GM12891 (cell line): ENCODE data around the gene SPSB4.

Experiments
- POLR2A ChIP-seq: IDR thresholded peaks from 2 replicates; pipeline ENCODE4 v1.6.1; 2011; ENCODE audit warnings: low read depth, low read length, control low read depth
- POLR2AphosphoS5 ChIP-seq: IDR thresholded peaks from 2 replicates; pipeline ENCODE4 v1.6.1; 2011; ENCODE audit warnings: low read depth, low read length, control low read depth
- SPI1 ChIP-seq: IDR thresholded peaks from 2 replicates; pipeline ENCODE4 v1.6.1; 2011; ENCODE audit warnings: low read depth, low read length, control low read depth

DNA sequence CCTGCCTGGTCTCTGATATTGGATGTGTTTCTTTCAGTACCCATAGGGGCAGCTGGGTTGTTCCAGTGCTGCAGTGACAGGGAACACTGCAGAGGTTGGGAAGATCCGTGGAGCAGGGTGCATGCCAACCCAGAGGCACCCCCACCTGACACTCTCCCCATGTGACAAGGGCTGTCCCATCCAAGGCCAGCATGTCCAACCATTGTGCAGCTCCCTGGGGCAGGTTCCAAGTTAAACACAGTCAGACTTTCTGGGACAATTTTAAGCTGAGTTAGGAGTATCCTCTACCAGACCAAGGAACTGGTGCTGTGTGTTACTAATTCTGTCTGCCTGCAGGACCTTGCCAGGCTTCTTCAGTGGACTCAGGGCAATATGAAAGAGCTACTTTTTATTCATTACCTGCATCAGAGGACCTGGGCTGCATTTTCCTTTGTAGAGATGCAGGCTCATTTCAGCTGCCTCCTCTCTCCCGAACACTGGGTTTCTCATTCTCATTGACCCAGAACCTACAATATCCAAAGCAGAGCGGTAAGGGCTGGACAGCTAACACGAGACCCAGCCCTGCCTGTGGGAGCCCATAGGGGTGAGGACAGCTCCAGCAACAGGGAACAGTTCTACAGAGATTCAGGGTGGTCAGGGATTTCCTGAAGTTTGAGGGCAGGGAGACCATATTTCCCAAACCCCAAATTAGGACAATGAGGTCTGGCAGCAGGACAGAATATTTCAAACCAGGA is 72.7 kb downstream of the SPSB4 start:
- TF ChIP-seq POLR2A (no peak), SPI1 (no peak), POLR2AphosphoS5 (no peak)
